GM10266 (cell line): ENCODE results near the gene PALM.
A peak's percentile ranks its signal among the peaks of the same experiment; 100 is the strongest.
"Not testable (repeated sequence)": the region's sequence is repeated elsewhere in the genome, so short reads cannot be mapped to it uniquely, and the experiment has no call there.

Experiments
- DNase-seq: peaks from one replicate; pipeline ENCODE4 v3.0.0; 2012; ENCODE audit errors: extremely low spot score
- CTCF ChIP-seq: IDR thresholded peaks from 2 replicates; pipeline ENCODE4 v1.5.1; 2012; ENCODE audit warnings: mild to moderate bottlenecking, low read depth; ENCODE audit not compliant: control insufficient read depth, insufficient read depth; ENCODE audit errors: missing control alignments

The PALM gene

DNA sequence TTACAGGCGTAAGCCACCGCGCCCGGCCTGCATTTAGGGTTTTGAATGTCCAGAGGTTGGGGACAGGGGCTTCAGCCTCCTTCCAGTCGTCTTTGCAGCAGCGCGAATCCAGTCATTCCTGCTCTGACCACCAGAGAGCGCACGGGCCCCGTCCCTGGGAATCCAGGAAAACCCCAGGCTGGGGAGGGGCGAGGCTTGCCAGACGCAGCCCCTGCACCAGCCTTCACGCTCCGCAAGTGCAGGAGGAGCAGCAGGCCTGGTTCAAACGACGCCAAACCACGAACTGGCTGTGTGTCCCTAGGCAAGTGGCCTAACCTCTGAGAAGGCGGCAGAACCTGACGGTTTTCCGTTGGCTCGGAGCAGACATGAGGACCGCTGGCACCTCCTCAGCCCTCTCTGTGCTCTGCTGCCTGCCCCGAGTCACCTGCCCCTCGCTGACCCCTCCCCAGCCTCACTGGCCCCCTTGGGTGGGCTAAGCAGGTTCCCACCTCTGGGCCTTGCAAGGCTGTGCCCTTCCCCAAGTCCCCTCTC lies 43.8 kb upstream of the PALM start:
- TF ChIP-seq CTCF = peak; percentile 95
- peak; percentile 91 for DNase-seq

DNA sequence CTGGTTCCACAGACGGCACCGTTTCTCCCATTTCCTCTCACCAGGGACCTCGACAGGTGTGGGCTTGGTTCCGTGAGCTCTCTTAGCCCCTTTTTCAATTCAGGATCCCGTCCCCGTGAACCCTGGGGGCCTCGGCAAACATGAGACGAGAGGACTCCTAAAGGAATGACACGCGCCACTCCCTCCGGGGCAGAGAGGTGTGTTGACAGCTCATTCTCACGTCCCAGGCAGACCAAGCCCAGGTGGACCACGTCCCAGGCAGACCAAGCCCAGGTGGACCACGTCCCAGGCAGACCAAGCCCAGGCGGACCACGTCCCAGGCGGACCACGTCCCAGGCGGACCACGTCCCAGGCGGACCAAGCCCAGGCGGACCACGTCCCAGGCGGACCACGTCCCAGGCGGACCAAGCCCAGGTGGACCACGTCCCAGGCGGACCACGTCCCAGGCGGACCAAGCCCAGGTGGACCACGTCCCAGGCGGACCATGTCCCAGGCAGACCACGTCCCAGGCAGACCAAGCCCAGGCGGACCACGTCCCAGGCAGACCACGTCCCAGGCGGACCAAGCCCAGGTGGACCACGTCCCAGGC lies 41.7 kb upstream of the PALM start:
- not testable (repeated sequence) for DNase-seq

GRCh38 chr19:668675-669434 lies 39.9 kb upstream of the PALM start:
- DNase-seq = not testable (repeated sequence)

DNA sequence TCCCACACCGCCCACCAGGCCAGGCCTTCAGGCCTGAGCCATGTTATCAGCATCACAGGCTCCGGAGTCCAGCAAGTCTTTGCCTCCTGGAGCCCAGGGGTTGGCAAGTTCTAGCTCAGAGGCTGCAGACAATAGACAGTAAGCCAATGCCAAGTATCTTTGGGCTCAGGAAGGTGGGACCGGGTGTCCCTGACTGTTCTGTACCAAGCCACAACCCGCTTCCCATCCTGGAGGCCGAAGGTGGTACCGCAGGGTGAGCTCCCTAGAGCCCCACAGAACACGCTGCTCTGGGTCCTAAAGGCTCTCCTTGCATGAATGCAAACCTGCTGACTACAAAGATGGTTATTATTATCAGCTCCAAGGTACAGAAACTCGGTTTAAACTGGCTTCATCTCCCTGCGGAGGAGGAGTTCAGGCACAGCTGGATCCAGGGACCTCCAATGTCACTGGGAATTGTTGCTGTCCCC lies 38.1 kb upstream of the PALM start:
- no peak for TF ChIP-seq CTCF
- DNase-seq = no peak

- no peak for DNase-seq
- no peak for TF ChIP-seq CTCF
Measured at GRCh38 chr19:674282-675151, 34.2 kb upstream of the PALM start.

DNA sequence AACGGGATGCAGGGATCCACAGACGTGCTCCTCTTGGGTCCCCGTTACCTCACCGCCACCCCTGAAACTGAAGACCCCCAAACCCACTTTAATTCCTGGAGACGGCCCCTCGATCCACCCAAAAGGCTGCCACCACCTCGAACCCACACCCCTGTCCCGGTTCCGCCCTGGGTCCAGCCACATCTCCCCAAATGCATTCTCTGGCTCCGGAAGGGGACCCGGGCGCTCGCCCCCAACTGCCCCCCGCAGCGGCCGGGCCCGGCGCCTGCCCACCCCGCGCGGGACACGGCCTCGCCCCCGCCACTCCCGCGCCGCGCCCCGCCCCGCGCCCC lies 32.8 kb upstream of the PALM start:
- no peak for TF ChIP-seq CTCF
- DNase-seq = no peak

- no peak for DNase-seq
- no peak for TF ChIP-seq CTCF
Measured at GRCh38 chr19:676339-677105, 32.2 kb upstream of the PALM start, which contains the start of gene FSTL3. TSS of gene FSTL3 (plus strand) at chr19:676392. CDS start at chr19:676424, 32 bp downstream.

DNA sequence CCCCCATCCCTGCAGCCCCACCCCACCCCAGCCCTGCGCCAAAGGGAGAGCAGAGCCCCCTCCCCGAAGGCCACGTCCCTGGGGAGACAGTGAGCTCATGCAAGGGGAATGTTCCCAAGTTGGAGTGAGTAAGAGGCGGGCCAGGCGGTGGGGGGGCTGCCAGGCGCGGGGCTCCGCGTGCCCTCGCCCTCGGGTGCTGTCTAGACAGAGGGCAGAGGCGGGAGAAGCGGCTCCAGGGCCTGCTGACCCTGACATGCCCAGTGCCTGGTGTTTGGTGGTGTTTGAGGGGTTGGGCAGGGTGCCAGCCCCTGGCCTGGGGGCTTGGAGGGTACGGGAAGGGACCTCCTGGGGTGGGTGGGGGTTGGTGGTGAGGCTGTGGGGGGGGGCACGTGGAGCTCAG lies 31.5 kb upstream of the PALM start:
- no peak for DNase-seq
- TF ChIP-seq CTCF = no peak
